PC-9 (cell line): ENCODE results near the gene CWC27.

Source experiments
- EZH2 ChIP-seq: fragments of 200-600 bp; sonication (generic); IDR thresholded peaks from 2 replicates; pipeline ENCODE4 v1.8.0; 2017; ENCODE audit warnings: antibody characterized with exemption, low read depth
- TF ChIP-seq, protein P1 (sequence below): fragments of 200-600 bp; sonication (generic); conservative IDR thresholded peaks from 2 replicates; pipeline ENCODE4 v1.6.1; 2017; ENCODE audit warnings: mixed run types, antibody characterized with exemption, mild to moderate bottlenecking, moderate library complexity

GRCh38 chr5:65014769-65015168, 246.0 kb downstream of the CWC27 start:
- TF ChIP-seq, protein P1, sequence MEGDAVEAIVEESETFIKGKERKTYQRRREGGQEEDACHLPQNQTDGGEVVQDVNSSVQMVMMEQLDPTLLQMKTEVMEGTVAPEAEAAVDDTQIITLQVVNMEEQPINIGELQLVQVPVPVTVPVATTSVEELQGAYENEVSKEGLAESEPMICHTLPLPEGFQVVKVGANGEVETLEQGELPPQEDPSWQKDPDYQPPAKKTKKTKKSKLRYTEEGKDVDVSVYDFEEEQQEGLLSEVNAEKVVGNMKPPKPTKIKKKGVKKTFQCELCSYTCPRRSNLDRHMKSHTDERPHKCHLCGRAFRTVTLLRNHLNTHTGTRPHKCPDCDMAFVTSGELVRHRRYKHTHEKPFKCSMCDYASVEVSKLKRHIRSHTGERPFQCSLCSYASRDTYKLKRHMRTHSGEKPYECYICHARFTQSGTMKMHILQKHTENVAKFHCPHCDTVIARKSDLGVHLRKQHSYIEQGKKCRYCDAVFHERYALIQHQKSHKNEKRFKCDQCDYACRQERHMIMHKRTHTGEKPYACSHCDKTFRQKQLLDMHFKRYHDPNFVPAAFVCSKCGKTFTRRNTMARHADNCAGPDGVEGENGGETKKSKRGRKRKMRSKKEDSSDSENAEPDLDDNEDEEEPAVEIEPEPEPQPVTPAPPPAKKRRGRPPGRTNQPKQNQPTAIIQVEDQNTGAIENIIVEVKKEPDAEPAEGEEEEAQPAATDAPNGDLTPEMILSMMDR: no peak
- no peak for TF ChIP-seq EZH2
